ENCODE results near the gene ATP9A.
"Not testable (repeated sequence)": the region's sequence is repeated elsewhere in the genome, so short reads cannot be mapped to it uniquely, and the experiment has no call there.

Gene ATP9A

DNA sequence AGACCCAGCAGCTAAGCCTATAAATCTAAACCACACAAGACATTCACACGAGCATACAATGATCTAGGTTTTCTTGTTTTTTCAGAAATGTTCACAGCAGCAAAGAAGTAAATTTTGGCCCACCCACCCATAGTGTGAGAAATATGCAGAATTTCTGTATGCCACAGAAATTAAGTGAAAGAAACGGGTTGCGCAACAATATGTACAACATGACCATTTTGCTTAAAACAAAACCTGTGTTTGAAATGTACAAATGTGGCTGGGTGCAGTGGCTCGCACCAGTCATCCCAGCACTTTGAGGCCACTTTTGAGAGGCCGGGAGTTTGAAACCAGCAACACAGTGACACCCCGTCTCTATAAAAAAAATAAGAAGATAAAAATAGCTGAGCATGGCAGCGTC is 24.8 kb upstream of the ATP9A start:
- DNase-seq (ENCODE audit: low read depth) = no peak
- TF ChIP-seq, protein P1, sequence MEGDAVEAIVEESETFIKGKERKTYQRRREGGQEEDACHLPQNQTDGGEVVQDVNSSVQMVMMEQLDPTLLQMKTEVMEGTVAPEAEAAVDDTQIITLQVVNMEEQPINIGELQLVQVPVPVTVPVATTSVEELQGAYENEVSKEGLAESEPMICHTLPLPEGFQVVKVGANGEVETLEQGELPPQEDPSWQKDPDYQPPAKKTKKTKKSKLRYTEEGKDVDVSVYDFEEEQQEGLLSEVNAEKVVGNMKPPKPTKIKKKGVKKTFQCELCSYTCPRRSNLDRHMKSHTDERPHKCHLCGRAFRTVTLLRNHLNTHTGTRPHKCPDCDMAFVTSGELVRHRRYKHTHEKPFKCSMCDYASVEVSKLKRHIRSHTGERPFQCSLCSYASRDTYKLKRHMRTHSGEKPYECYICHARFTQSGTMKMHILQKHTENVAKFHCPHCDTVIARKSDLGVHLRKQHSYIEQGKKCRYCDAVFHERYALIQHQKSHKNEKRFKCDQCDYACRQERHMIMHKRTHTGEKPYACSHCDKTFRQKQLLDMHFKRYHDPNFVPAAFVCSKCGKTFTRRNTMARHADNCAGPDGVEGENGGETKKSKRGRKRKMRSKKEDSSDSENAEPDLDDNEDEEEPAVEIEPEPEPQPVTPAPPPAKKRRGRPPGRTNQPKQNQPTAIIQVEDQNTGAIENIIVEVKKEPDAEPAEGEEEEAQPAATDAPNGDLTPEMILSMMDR (IDR thresholded peaks at IDR 0.05; ENCODE audit: insufficient read depth, low read depth, low read length, missing control alignments) = no peak
- H3K4me3 ChIP-seq (ENCODE audit: low read length) = no peak overlapping the region

DNA sequence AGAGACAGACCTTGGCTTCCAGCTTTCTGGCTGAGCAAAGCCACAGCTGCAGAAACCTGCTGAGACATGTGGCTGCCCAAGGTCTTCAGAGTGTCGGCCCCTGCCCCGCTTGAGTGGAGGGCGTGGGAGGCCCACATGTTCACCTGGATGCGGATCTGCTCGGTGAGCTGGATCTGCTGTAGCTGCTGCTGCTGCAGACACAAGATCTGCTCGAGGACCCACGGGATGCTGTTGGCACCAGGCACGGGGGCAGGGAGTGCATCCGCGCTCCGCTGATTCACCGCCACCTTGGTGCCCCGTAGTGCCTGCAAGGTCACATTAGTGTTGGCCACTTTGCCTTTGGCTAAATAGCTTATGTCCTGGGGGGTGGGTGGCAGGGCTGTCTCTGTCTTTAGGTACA is 23.4 kb upstream of the ATP9A start:
- no peak overlapping the region for H3K4me3 ChIP-seq (ENCODE audit: low read length)
- TF ChIP-seq, protein P1 (IDR thresholded peaks at IDR 0.05; ENCODE audit: insufficient read depth, low read depth, low read length, missing control alignments) = no peak
- no peak for DNase-seq (ENCODE audit: low read depth)

DNA sequence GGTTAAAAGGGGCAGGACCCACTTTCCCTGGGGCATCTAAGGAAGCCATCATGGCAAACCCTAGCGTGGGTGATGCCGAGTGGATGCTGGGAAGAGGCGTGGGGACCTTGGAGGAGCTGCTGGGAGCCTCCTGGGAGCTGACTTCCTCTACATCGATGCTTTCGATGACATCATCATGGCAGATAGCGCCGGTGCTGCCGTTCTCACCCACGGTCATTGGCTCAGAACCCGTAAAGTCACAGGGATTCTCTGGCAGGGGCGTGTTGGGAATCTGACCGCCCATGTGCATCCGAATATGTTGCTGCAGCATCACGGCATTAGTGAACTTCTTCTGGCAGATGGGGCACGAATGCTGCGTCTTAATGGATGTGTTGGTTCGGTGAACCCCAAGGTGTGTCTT is 22.1 kb upstream of the ATP9A start:
- TF ChIP-seq, protein P1 (IDR thresholded peaks at IDR 0.05; ENCODE audit: insufficient read depth, low read depth, low read length, missing control alignments) = no peak
- no peak for DNase-seq (ENCODE audit: low read depth)
- no peak overlapping the region for H3K4me3 ChIP-seq (ENCODE audit: low read length)

DNA sequence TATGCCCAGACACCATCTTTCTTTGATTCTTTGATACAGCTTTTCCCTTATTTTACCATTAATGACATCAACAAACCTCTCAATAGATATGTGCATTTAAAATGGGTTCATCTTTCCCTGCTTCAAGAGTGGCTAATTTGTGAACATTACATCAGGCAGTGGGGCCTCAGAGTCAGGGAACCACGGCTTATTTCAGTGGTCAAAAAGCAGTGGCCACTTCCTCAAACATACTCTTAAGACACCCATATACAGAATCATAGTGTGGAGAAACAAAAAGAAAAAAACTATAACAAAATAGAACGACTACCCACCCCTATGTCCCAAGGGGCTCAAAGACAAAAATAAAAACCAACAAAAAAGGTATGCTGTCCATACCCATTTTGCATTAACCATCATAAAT is 21.2 kb upstream of the ATP9A start:
- no peak overlapping the region for H3K4me3 ChIP-seq (ENCODE audit: low read length)
- no peak for DNase-seq (ENCODE audit: low read depth)
- TF ChIP-seq, protein P1 (IDR thresholded peaks at IDR 0.05; ENCODE audit: insufficient read depth, low read depth, low read length, missing control alignments) = no peak

DNA sequence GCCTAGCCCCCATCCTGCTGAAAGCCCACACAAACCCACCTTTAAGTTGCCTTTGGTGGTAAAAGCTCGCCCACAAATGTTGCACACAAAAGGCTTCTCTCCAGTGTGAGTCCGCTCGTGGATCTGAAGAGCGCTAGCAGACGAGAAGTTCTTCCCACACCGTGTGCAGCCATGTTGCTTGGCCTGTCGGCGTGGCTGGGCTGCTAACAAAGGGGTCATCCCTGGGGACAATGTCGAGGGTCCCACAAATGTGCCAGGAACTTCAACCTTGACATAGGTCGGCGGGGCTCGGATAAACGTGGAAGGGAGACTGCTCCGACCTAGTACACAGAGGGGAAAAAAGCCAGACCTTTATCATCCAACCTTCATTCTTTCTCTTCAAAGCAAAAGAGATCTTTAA is 20.6 kb upstream of the ATP9A start:
- no peak for DNase-seq (ENCODE audit: low read depth)
- no peak overlapping the region for H3K4me3 ChIP-seq (ENCODE audit: low read length)

DNA sequence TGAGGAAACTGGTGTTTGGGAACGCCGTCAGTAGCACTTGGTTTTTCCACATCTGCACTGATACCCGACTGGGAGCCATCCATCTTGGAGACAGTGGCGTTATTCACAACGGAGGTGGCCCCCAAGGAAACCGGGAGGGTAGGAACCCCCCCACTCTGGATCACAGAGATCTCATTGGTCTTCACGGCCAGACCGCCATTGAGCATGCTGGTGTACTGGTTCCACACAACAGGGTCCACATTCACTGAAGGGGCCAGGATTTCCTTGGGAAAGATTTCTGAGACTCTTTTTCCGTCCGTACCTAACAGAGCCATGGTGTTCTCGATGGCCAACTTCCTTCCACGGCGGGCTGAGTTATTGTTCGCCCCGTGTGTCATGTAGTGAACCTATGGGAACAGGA is 16.1 kb upstream of the ATP9A start:
- DNase-seq (ENCODE audit: low read depth) = no peak
- TF ChIP-seq, protein P1 (IDR thresholded peaks at IDR 0.05; ENCODE audit: insufficient read depth, low read depth, low read length, missing control alignments) = no peak
- H3K4me3 ChIP-seq (ENCODE audit: low read length) = no peak overlapping the region

More for the DNA sequence above, 20.6 kb upstream of the ATP9A start:
- TF ChIP-seq, protein P1 (IDR thresholded peaks at IDR 0.05; ENCODE audit: insufficient read depth, low read depth, low read length, missing control alignments) = no peak

DNA sequence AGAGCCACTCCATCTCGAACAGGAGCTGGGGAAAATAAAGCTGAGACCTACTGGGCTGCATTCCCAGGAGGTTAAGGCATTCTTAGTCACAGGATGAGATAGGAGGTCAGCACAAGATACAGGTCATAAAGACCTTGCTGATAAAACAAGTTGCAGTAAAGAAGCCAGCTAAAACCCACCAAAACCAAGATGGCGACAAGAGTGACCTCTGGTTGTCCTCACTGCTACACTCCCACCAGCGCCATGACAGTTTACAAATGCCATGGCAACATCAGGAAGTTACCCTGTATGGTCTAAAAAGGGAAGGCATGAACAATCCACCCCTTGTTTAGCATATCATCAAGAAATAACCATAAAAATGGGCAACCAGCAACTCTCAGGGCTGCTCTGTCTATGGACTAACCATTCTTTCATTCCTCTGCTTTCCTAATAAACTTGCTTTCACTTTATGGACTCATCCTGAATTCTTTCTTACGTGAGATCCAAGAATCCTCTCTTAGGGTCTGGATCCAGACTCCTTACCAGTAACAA is 10.1 kb upstream of the ATP9A start:
- DNase-seq (ENCODE audit: low read depth); H3K4me3 ChIP-seq (ENCODE audit: low read length): not testable (repeated sequence)
